ENCODE results near the gene TUBB.
"Not testable (repeated sequence)": the region's sequence is repeated elsewhere in the genome, so short reads cannot be mapped to it uniquely, and the experiment has no call there.

TUBB gene

GRCh38 chr6:30687659-30688431, 32.3 kb upstream of the TUBB start:
- DNase-seq = no peak

DNA sequence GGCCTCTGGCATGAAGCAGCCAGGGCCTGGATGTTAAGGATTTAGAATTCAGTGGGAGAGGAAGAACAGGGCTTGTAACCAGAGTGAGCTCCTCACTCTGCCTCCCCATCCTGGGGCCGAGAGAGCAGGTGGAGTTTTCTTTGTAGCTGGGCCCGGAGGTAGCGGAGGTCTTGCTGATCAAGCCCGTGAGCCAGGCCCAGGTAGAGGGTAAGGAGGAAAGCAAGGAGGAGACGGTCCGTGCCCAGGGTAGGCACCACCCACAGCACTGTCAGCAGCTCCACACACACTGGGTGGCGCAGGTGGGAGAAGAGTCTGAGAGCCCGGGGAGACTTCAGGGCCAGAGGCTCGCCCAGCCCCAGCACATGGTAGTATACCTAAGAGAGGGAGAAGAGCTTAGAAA, 31.6 kb upstream of the TUBB start:
- no peak for DNase-seq

DNA sequence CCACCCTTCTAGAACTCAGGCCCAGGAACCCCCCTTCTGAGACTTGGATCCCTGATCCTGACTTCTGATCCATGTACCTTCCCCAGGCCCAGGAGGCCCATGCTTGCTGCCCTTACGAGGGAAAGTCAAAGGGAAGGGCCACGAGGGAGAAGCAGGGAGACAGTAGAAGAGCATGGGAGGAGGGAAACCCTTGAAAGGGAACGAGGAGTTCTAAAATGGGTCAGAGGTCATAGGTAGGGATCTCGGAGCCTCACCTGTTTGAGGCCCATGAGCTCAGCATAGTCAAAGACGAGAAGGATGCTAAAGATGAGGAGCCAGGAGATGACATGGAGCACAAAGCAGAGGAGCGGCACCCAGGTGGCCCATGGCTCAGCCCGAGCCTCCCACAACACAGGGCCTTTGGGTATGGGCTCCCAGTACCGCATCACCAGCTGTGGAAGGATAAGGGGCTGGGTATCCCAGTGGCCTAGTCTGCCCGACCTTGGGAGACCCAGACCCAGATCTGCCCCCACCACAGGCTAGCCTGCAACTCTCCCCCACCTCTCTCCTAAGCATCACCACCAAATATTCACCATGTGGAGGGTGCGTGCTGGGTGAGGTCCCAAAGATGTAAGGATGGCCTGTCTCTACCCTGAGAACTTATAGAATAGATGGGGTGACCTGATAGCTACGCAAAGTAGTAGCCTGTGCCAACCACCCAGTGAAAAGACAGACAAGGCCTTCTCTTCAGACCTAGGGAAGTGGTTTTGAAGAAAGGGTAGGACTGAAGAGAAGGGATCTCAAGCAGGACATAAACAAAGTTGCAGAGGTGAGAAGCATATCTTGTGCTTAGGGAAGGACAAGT, 30.9 kb upstream of the TUBB start:
- no peak for DNase-seq

- DNase-seq = no peak
These were observed 30.2 kb upstream of the TUBB start for GRCh38 chr6:30689985-30690384.

GRCh38 chr6:30690403-30691207, 29.5 kb upstream of the TUBB start, which contains the start of gene NRM:
Gene NRM, minus strand, starts transcription at chr6:30690984. Its CDS starts 10 bp downstream, at chr6:30690974.
- DNase-seq = peak; percentile 64

- no peak for DNase-seq
These were observed 28.8 kb upstream of the TUBB start for GRCh38 chr6:30691208-30691847.

DNA sequence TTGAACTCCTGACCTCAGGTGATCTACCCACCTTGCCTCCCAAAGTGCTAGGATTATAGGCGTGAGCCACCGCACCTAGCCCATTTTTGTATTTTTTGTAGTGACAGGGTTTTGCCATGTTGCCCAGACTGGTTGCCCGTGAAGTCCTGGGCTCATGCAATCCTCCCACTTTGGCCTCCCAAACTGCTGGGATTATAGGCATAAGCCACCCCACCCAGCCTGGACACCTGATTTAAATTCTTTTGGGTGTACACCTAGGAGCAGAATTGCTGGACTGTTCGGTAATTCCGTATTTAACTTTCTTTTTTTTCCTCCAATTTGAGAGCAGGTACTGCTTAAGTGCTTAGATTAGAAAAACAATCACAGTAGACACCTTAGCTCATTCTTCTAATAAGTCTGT, 23.7 kb upstream of the TUBB start:
- no peak for DNase-seq

DNA sequence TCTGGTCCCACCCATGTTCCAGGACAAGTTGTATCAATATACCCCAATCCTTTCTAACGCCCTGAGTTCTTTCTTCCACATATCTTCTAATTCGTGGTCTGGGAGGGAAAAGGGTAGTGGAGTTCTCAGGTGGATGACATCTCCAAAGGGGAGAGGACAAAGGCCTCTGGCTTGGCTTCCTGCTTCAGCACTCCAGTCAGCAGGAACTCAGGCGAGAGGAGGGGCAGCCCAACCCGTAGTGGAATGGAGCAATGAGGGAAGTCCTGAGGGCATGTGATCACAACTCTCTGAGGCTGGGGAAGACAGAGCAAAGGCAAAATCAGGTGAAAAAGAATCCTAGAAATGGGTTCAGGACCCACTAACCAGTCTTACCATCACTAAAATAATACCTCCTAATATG, 19.8 kb upstream of the TUBB start:
- no peak for DNase-seq

DNA sequence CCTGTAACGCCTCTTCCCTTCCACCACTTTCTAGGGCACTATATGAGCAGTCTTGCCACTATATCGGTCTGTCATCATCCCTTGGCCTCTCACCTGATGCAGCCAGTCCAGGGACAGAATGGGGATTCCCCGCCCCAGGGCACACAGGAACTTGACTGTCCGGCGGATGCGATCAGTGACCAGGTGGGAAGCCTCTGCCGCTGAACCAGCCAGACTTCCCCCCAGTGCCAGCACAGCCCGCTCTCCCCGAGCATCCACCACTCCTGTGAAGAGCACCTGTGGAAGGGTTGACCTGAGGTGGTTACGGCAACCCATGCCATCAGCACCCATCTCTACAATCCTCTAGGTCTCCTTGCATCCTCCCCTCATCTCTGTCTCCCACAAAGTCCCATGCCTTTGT, 17.1 kb upstream of the TUBB start:
- no peak for DNase-seq

DNA sequence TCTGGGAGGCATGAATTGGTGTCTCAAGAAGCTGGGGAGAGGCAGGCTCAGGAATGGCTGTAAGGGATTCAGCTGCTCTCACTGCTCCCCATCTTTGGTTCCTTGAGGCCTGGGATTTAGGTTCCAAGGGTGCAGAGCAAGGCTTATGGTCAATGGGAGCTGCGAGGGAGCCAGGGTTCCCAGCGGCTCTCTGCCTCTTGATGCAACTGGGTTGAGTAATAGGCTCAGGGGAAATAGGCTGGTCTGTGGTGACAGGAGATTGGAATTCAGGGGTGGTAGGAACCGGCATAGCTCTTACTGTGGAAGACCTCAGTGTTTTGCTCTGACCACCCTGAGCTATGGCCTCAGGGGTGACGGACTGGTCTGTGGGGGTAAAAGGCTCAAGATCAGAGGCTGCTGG, 16.3 kb upstream of the TUBB start:
- no peak for DNase-seq

GRCh38 chr6:30705620-30706019, 14.5 kb upstream of the TUBB start:
- DNase-seq = no peak

DNA sequence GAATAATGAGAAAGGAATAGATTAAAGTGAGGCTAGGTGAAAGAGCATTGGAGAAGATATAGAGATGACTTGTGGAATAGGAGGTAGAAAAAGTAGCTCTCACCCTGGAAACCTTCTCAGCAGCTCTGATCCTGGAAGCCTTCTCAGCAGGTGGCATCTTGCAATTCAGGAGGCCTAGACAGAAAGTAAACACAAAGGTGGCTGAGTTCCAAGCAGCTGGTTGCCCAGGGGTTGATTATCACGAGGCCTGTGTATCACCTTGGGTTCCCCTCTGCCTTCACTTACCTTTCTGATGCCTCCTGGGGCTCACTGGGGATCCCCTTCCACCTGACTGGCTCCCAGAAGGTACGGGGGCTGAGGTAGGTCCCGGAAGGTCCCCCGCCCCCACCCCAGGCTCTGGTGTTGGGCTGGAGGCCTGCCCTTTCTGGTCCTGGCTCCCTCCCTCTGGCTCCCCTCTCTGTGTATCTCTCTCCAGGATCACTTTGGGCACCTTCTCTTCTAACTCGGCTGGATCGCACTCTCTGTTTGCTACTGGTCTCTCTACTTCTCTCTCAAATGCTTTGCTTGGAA, 12.8 kb upstream of the TUBB start:
- DNase-seq = no peak

GRCh38 chr6:30709101-30709868, 10.9 kb upstream of the TUBB start:
- DNase-seq = no peak

DNA sequence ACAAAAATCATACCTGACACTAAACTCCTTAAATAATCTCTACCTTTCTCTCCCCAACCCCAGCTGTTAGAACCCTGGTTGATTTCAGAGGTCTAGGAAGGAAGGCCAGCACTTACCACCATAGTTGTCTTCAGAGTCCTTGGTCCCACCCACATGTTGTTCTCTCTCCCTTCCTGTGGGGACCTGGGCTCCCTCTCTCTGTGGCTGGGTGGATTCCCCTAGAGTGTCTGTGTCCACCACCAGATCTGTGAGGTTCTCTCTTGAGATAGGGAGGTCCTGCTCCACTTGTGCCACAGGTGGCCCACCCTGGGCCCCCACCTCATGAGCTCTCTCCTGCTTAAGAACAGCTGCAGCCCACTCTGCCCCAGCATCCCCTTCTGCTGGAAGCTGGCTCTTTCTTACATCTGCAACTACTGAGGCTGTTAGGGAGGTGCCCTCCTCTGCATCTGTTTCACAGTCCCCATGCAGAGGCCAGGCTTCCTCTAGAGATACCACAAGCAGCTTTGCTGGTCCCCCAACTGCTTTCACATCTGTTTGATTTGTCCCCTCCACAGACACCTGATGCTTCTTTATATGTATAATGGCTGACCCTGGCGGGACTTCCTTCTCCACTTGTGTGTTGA, 8.3 kb upstream of the TUBB start:
- no peak for DNase-seq

GRCh38 chr6:30712441-30712945, 7.7 kb upstream of the TUBB start:
- DNase-seq = no peak

GRCh38 chr6:30714263-30714662, 5.9 kb upstream of the TUBB start:
- DNase-seq = no peak

DNA sequence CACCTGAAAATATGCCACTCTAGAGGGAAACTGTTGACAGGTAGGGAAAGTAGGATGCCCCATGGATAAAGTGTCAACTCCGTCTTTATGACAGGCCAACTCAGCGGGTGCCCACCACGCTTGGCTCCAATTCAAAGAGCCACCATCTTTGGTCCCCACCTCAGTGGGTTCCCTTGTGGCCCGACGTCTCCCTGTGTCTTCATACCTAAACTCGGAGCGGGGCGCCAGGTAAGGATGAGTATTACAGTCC, 3.3 kb upstream of the TUBB start:
- no peak for DNase-seq

DNA sequence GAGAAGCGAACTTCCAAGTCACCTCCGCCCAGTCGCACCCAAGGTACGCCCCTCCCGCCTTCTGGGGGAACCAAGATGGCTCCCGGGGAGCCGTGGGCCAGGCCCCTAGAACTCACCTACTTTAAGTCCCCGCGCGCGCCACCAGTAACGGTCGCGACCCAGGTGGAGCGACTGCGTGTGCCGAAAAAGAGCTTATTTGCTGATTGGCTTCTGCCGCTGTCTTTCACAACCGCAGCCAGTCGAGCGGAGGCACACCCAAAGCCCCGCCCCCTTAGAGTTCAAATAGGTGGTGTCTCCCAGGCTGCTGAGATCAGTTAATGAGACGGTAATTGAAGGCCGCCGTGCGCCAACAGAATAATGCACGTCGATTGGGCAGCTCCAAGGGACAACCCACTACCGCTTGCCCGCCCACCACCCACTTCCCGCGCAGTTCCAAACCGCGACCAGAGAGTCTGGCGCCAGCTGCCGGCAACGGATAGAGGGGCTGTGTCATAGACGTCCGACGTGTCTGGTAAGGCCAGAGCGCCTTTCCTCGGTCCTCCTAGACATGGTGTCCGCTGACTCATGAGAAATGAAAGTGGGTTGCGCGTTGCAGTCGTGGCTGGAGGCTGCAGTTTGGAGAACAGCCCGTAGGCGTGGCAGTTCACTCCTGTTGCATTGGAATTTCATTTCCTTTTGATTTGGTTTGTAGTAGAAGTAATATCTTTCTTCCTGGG, 2.9 kb upstream of the TUBB start, which contains the start of gene MDC1:
Gene MDC1, minus strand, starts transcription at position 153 of the 716 bp plus-strand sequence. CDS start 2,106 bp downstream, outside the sequence.
- peak; percentile 100 for DNase-seq

DNA sequence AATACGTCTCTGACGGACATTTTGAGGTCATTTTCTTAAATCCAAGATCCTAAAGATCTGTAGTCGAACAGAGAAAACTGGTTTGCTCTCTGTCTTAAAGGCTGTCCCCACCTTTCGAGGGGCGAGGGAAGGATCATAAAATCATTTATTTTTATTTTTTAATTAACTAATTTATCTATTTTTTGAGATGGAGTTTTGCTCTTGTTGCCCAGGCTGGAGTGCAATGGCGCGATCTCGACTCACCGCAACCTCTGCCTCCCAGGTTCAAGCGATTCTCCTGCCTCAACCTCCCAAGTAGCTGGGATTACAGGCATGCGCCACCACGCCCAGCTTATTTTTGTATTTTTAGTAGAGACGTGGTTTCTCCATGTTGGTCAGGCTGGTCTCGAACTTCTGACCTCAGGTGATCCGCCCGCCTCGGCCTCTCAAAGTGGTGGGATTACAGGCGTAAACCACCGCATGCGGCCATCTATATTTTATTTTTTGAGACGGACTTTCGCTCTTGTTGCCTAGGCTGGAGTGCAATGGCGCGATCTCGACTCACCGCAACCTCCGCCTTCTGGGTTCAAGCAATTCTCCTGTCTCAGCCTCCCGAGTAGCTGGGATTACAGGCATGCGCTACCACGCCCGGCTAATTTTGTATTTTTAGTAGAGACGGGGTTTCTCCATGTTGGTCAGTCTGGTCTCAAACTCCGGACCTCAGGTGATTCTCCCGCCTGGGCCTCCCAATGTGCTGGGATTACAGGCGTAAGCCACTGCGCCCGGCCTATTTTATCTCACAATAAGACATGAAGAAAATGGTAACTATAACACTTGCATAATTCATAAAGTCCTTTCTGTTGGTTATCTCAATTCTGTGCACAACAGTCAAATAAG, 2.1 kb upstream of the TUBB start:
- DNase-seq = not testable (repeated sequence)

All from NK-92 treated with Interleukin-12 subunit alpha and Interleukin-12 subunit beta, amount 100 ng/mL, for 24 hours (cell line).